Cardiac muscle cell (in vitro differentiated cells and primary cell): Measurements from ENCODE around the gene FARS2. TPM values are rescaled to one million over a fixed set of nuclear protein-coding genes. Genes with fewer than 3 reads are reported as not detected.

Experiments
- DNase-seq, 2 donors: peaks; one replicate each; pipeline versions ENCODE4 v3.0.0 to v3.0.0-alpha.2; 2010 to 2017; ENCODE audit warnings: low read depth in 1 of 2, low spot score in 1 of 2
- H3K27ac ChIP-seq: fragments of 200-600 bp; sonication (generic); 2 replicates; pipeline ENCODE4 v1.5.1; 2016
- H3K27me3 ChIP-seq: fragments of 200-600 bp; sonication (generic); 2 replicates; pipeline ENCODE4 v1.6.0; 2016; ENCODE audit warnings: control low read depth
- H3K36me3 ChIP-seq: fragments of 200-600 bp; sonication (generic); 2 replicates; pipeline ENCODE4 v1.5.1; 2016; ENCODE audit warnings: control low read depth
- H3K4me1 ChIP-seq: fragments of 200-600 bp; sonication (generic); 2 replicates; pipeline ENCODE4 v1.8.1; 2017; ENCODE audit warnings: low read depth, mild to moderate bottlenecking, mixed run types
- H3K4me3 ChIP-seq: fragments of 200-600 bp; sonication (generic); 2 replicates; pipeline ENCODE4 v1.5.1; 2016; ENCODE audit warnings: mild to moderate bottlenecking
- H3K9me3 ChIP-seq: fragments of 200-600 bp; sonication (generic); 2 replicates; pipeline ENCODE4 v1.5.1; 2017; ENCODE audit warnings: low read depth, mild to moderate bottlenecking, control low read depth
- CTCF ChIP-seq: IDR thresholded peaks from 2 replicates; pipeline ENCODE4 v1.5.1; 2012; ENCODE audit warnings: low read depth, mild to moderate bottlenecking, low read length
- polyA plus RNA-seq: library from polyadenylated mRNA; unstranded; fragments of >200 nt; fragmentation: Nextera tagmentation; extraction: Ambion mirVana; gene quantifications from 2 replicates; pipeline ENCODE4 v1.2.1, GENCODE V29; 2016
- total RNA-seq: library from RNA; depleted of rRNA; stranded (reverse); fragments of >200 nt; gene quantifications from 2 replicates; pipeline ENCODE4 v1.2.3, GENCODE V29; 2016

Gene FARS2
- total and polyA plus RNA-seq, 2 experiments from 2014 or later: 12.4 to 22.5 TPM

GRCh38 chr6:5401845-5402738 is 140.8 kb downstream of the FARS2 start:
- no peak overlapping the region for H3K4me3 ChIP-seq
- H3K36me3 ChIP-seq: no peaks in the 10 kb centered on the region
- no peaks in the 10 kb centered on the region for H3K4me1 ChIP-seq
- peak; percentile 22 to 56 for DNase-seq
- no peaks in the 10 kb centered on the region for H3K9me3 ChIP-seq
- no peak overlapping the region for H3K27ac ChIP-seq
- peak; percentile 46 for TF ChIP-seq CTCF
- H3K27me3 ChIP-seq: no peaks in the 10 kb centered on the region

GRCh38 chr6:5403076-5403475 is 141.8 kb downstream of the FARS2 start:
- H3K27ac ChIP-seq: no peak overlapping the region
- no peaks in the 10 kb centered on the region for H3K4me1 ChIP-seq
- no peaks in the 10 kb centered on the region for H3K36me3 ChIP-seq

GRCh38 chr6:5403609-5404008 is 142.3 kb downstream of the FARS2 start:
- no peak for TF ChIP-seq CTCF
- no peaks in the 10 kb centered on the region for H3K36me3 ChIP-seq
- no peak overlapping the region for H3K4me3 ChIP-seq
- H3K9me3 ChIP-seq: no peaks in the 10 kb centered on the region
- H3K27me3 ChIP-seq: no peaks in the 10 kb centered on the region
- no peak overlapping the region for H3K27ac ChIP-seq
- DNase-seq: peak in 1 of 2 donors; percentile 13
- H3K4me1 ChIP-seq: no peaks in the 10 kb centered on the region

More at GRCh38 chr6:5403076-5403475, 141.8 kb downstream of the FARS2 start:
- no peak for DNase-seq
- Histone ChIP-seq H3K4me3 (no peak overlapping the region), H3K9me3 (no peaks in the 10 kb centered on the region), H3K27me3 (no peaks in the 10 kb centered on the region)
- no peak for TF ChIP-seq CTCF

GRCh38 chr6:5405976-5406375 is 144.7 kb downstream of the FARS2 start:
- TF ChIP-seq CTCF: no peak
- Histone ChIP-seq H3K27ac (no peak overlapping the region), H3K27me3 (no peaks in the 10 kb centered on the region), H3K4me3 (no peak overlapping the region), H3K4me1 (no peaks in the 10 kb centered on the region), H3K9me3 (no peaks in the 10 kb centered on the region), H3K36me3 (no peaks in the 10 kb centered on the region)
- no peak for DNase-seq

- no peak overlapping the region for H3K27ac ChIP-seq
Observed at GRCh38 chr6:5411414-5411813, 150.1 kb downstream of the FARS2 start.

More at GRCh38 chr6:5411414-5411813, 150.1 kb downstream of the FARS2 start:
- no peak for TF ChIP-seq CTCF
- H3K4me1 ChIP-seq: peaks cover 15% of the 10 kb centered on the region
- H3K4me3 ChIP-seq: no peak overlapping the region
- no peak for DNase-seq
- H3K36me3 ChIP-seq: no peaks in the 10 kb centered on the region
- H3K27me3 ChIP-seq: no peaks in the 10 kb centered on the region
- H3K9me3 ChIP-seq: no peaks in the 10 kb centered on the region
